Fibroblast of pulmonary artery (primary cell): ENCODE data around the gene KIF23.
A peak's percentile ranks its signal among the peaks of the same experiment; 100 is the strongest.

Experiments
- DNase-seq: peaks from one replicate; pipeline ENCODE4 v3.0.0-alpha.2; 2010; ENCODE audit warnings: low read depth
- H3K4me3 ChIP-seq: replicated peaks from 2 replicates; pipeline ENCODE4 v1.5.1; 2011; ENCODE audit warnings: low read depth, mild to moderate bottlenecking, control low read depth, low read length, moderate library complexity
- TF ChIP-seq, protein P1 (sequence below): IDR thresholded peaks from 2 replicates; pipeline ENCODE4 v1.5.1; 2011; ENCODE audit warnings: mild to moderate bottlenecking, control low read depth, low read length, inconsistent platforms; ENCODE audit errors: missing control alignments

Gene KIF23

DNA sequence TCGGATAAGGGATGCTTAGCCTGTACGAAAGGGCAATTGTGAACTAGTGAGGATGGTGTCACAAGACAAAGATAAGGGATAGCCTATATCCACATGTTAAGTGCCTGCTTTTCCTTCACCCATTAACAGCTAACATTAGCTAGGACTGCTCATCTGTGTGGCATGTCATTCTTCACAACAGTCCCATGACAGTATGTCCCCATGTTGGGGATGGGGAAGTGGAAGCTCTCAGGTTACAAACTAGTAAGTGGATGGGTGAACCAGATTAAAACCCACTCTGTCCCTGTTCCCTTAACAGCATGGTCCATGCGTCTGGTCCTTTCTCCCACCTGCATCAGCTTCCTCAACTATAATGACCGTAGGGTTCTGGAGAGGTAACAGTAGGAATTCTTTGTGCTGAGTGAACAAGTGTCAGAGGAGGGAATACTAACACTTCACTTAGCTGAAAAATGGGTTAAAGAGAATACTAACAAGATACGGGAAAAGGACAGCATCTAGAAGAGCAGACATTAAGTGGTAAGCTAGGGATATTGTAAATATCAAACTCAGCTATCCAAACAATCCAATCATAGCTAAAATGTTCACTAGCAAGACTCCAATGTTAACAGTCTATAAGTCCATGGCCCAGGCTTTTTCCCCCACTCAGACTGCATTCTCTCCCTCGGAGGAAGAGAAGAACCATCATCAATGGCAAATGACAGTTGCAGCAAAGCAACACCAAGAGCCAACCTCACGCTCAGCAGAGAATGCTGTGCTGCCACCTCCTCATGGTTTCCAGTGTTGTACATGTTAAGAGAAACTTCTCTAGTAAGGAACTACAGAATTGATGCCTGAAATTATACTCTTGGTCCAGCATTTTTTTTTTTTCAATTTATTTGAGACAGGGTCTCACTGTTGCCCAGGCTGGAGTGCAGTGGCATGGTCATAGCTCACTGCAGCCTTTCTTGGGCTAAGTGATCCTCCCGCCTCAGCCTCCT, 43.4 kb downstream of the KIF23 start:
- DNase-seq, result no peak
- TF ChIP-seq, protein P1, sequence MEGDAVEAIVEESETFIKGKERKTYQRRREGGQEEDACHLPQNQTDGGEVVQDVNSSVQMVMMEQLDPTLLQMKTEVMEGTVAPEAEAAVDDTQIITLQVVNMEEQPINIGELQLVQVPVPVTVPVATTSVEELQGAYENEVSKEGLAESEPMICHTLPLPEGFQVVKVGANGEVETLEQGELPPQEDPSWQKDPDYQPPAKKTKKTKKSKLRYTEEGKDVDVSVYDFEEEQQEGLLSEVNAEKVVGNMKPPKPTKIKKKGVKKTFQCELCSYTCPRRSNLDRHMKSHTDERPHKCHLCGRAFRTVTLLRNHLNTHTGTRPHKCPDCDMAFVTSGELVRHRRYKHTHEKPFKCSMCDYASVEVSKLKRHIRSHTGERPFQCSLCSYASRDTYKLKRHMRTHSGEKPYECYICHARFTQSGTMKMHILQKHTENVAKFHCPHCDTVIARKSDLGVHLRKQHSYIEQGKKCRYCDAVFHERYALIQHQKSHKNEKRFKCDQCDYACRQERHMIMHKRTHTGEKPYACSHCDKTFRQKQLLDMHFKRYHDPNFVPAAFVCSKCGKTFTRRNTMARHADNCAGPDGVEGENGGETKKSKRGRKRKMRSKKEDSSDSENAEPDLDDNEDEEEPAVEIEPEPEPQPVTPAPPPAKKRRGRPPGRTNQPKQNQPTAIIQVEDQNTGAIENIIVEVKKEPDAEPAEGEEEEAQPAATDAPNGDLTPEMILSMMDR, result no peak

GRCh38 chr15:69459066-69459465, 44.9 kb downstream of the KIF23 start:
- TF ChIP-seq, protein P1, result no peak
- DNase-seq, result no peak

More for the DNA sequence above, 43.4 kb downstream of the KIF23 start:
- H3K4me3 ChIP-seq, result no peak overlapping the region

GRCh38 chr15:69460481-69460880, 46.3 kb downstream of the KIF23 start:
- TF ChIP-seq, protein P1, result no peak
- no peak for DNase-seq
- H3K4me3 ChIP-seq, result no peak overlapping the region

More at GRCh38 chr15:69459066-69459465, 44.9 kb downstream of the KIF23 start:
- H3K4me3 ChIP-seq, result no peak overlapping the region

DNA sequence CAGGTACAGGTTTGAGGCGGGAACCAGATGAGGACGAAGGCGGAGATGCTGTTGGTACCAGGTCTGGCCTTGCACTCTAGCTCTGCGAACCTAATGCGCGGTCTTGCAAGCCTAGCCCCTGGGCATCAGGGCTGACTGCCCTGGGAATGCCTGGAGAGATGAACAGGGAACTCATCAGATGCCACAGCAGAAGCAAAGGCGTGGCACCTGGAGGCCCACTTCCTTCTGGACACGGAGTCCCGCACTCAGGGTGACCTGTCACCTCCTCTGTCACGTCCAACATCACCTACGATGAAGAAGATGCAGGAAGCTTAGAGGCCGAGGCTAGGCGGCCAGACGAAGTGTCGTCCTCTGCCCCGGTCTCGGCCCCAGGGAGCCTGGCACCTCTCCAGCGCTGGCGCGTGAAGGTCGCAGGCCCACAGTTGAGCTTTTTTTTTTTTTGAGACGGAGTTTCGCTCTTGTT, 47.9 kb downstream of the KIF23 start:
- H3K4me3 ChIP-seq, result peak overlapping the region; percentile 62
- DNase-seq, result no peak
- TF ChIP-seq, protein P1, result no peak

GRCh38 chr15:69462493-69463181, 48.5 kb downstream of the KIF23 start:
- H3K4me3 ChIP-seq, result peak overlapping the region; percentile 62
- TF ChIP-seq, protein P1, result peak; percentile 82
- DNase-seq, result peak; percentile 99

DNA sequence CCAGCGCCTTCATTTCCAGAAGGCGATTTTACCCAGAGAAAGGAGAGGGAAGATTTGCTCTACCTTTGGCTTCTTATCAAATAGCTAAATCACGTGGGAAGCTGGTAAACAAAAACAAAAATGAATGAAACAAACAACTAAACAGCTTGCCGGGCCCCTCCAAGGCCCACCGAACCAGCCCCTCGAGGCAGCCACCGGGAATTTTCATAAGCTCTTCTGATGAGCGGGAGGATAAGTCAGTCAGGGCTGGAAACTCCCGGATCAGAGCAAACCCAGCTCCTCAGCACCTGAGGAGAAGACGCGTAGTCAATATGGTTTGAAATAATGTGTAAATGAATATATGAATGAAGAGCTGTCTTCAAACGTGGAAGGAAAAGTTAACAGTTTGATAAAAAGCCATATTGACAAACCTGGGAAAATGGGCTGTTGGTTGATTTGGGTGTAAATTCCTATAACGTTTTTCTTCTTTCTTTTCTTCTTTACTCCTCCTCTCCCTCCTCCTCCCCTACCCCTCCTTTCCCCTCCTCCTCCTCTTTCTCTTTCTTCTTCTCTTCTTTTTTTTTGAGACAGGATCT, 49.1 kb downstream of the KIF23 start:
- TF ChIP-seq, protein P1, result no peak
- H3K4me3 ChIP-seq, result peak overlapping the region; percentile 62
- DNase-seq, result no peak
